ENCODE measurements around the gene LZTR1.

Gene LZTR1

GRCh38 chr22:20975541-20976290 lies 6.4 kb upstream of the LZTR1 start:
- Histone ChIP-seq H3F3A (ENCODE audit: low read depth) (no peaks in the 10 kb centered on the region), H3K79me2 (ENCODE audit: insufficient read depth, low read length) (no peaks in the 10 kb centered on the region), H3K9me2 (replicated peaks; ENCODE audit: low read depth, low read length) (no peaks in the 10 kb centered on the region), H3K9me3 (ENCODE audit: insufficient read depth, low read depth, low read length) (no peaks in the 10 kb centered on the region), H4K20me1 (ENCODE audit: insufficient read depth, low read length, poor library complexity, severe bottlenecking) (no peaks in the 10 kb centered on the region), H2AFZ (ENCODE audit: low read length) (no peak overlapping the region), H3K36me3 (ENCODE audit: insufficient read depth, low read length) (no peaks in the 10 kb centered on the region), H3K4me1 (ENCODE audit: insufficient read depth, low read length, poor library complexity, severe bottlenecking) (no peaks in the 10 kb centered on the region), H3K27me3 (ENCODE audit: insufficient read depth, low read length, poor library complexity, severe bottlenecking) (no peaks in the 10 kb centered on the region), H3K4me3 (ENCODE audit: low read length, poor library complexity, severe bottlenecking) (no peak overlapping the region), H3K4me2 (ENCODE audit: low read depth, low read length, poor library complexity, severe bottlenecking) (no peak overlapping the region), H3K9ac (ENCODE audit: low read depth, low read length, poor library complexity, severe bottlenecking) (no peak overlapping the region)
- TF ChIP-seq EZH2phosphoT487 (IDR thresholded peaks at IDR 0.05; ENCODE audit: borderline replicate concordance) = no peak

GRCh38 chr22:20976291-20976877 lies 5.7 kb upstream of the LZTR1 start:
- no peaks in the 10 kb centered on the region for H3K79me2 ChIP-seq (ENCODE audit: insufficient read depth, low read length)
- H3K9me3 ChIP-seq (ENCODE audit: insufficient read depth, low read depth, low read length) = no peaks in the 10 kb centered on the region
- H3K9me2 ChIP-seq (replicated peaks; ENCODE audit: low read depth, low read length) = no peaks in the 10 kb centered on the region
- no peaks in the 10 kb centered on the region for H3K27me3 ChIP-seq (ENCODE audit: insufficient read depth, low read length, poor library complexity, severe bottlenecking)
- no peaks in the 10 kb centered on the region for H3F3A ChIP-seq (ENCODE audit: low read depth)
- H3K36me3 ChIP-seq (ENCODE audit: insufficient read depth, low read length) = no peaks in the 10 kb centered on the region
- no peak for TF ChIP-seq CTCF (conservative IDR thresholded peaks at IDR 0.05; ENCODE audit: low read length)
- TF ChIP-seq EZH2phosphoT487 (IDR thresholded peaks at IDR 0.05; ENCODE audit: borderline replicate concordance) = no peak
- no peak overlapping the region for H3K4me3 ChIP-seq (ENCODE audit: low read length, poor library complexity, severe bottlenecking)
- no peak overlapping the region for H2AFZ ChIP-seq (ENCODE audit: low read length)
- no peak overlapping the region for H3K4me2 ChIP-seq (ENCODE audit: low read depth, low read length, poor library complexity, severe bottlenecking)
- peaks cover 4% of the 10 kb centered on the region for H3K4me1 ChIP-seq (ENCODE audit: insufficient read depth, low read length, poor library complexity, severe bottlenecking)
- H4K20me1 ChIP-seq (ENCODE audit: insufficient read depth, low read length, poor library complexity, severe bottlenecking) = no peaks in the 10 kb centered on the region
- H3K9ac ChIP-seq (ENCODE audit: low read depth, low read length, poor library complexity, severe bottlenecking) = no peak overlapping the region

- Histone ChIP-seq H3F3A (ENCODE audit: low read depth) (no peaks in the 10 kb centered on the region), H3K9me2 (replicated peaks; ENCODE audit: low read depth, low read length) (no peaks in the 10 kb centered on the region), H3K4me3 (ENCODE audit: low read length, poor library complexity, severe bottlenecking) (no peak overlapping the region), H4K20me1 (ENCODE audit: insufficient read depth, low read length, poor library complexity, severe bottlenecking) (no peaks in the 10 kb centered on the region), H3K79me2 (ENCODE audit: insufficient read depth, low read length) (no peaks in the 10 kb centered on the region), H3K9me3 (ENCODE audit: insufficient read depth, low read depth, low read length) (no peaks in the 10 kb centered on the region), H3K4me1 (ENCODE audit: insufficient read depth, low read length, poor library complexity, severe bottlenecking) (peaks cover 7% of the 10 kb centered on the region), H3K27me3 (ENCODE audit: insufficient read depth, low read length, poor library complexity, severe bottlenecking) (no peaks in the 10 kb centered on the region), H3K36me3 (ENCODE audit: insufficient read depth, low read length) (no peaks in the 10 kb centered on the region), H2AFZ (ENCODE audit: low read length) (no peak overlapping the region), H3K4me2 (ENCODE audit: low read depth, low read length, poor library complexity, severe bottlenecking) (no peak overlapping the region), H3K9ac (ENCODE audit: low read depth, low read length, poor library complexity, severe bottlenecking) (no peak overlapping the region)
- TF ChIP-seq EZH2phosphoT487 (IDR thresholded peaks at IDR 0.05; ENCODE audit: borderline replicate concordance) = no peak
- no peak for TF ChIP-seq CTCF (conservative IDR thresholded peaks at IDR 0.05; ENCODE audit: low read length)
These were observed 5.1 kb upstream of the LZTR1 start for GRCh38 chr22:20977019-20977418.
